ENCODE results near the gene MTMR6. TPM values are rescaled to one million over a fixed set of nuclear protein-coding genes. Genes with fewer than 3 reads are reported as not detected.
A peak's percentile ranks its signal among the peaks of the same experiment; 100 is the strongest.

Gene MTMR6
- total and polyA plus RNA-seq, 5 donors: 7.5 to 17.3 (median 17.0) TPM

- H3K9me3 ChIP-seq (ENCODE audit: control insufficient read depth, low read length): no peaks in the 10 kb centered on the region
- H3K27ac ChIP-seq (ENCODE audit: low read length): no peak overlapping the region
- 81% methylated on average over 3 of the region's 3 CpGs for WGBS
- H3K4me1 ChIP-seq (ENCODE audit: control insufficient read depth, insufficient read depth, low read length): no peaks in the 10 kb centered on the region
- DNase-seq: no peak
- intact Hi-C loops (cut with DNase I): no loop called here
- H3K4me3 ChIP-seq (ENCODE audit: low read length): no peak overlapping the region
- no peaks in the 10 kb centered on the region for H3K27me3 ChIP-seq (ENCODE audit: control insufficient read depth, insufficient read depth)
- no peak for ATAC-seq
Measured at GRCh38 chr13:25242956-25243355, 44.3 kb downstream of the MTMR6 start.

- Histone ChIP-seq H3K4me3 (ENCODE audit: low read length) (no peak overlapping the region), H3K4me1 (ENCODE audit: control insufficient read depth, insufficient read depth, low read length) (no peaks in the 10 kb centered on the region), H3K27ac (ENCODE audit: low read length) (no peak overlapping the region), H3K27me3 (ENCODE audit: control insufficient read depth, insufficient read depth) (no peaks in the 10 kb centered on the region), H3K9me3 (ENCODE audit: control insufficient read depth, low read length) (no peaks in the 10 kb centered on the region)
- intact Hi-C loops (cut with DNase I): no loop called here
- DNase-seq: no peak
- WGBS: 0% methylated on average over 1 of the region's 1 CpG
- ATAC-seq: no peak
Measured at GRCh38 chr13:25241007-25241406, 46.3 kb downstream of the MTMR6 start.

GRCh38 chr13:25237083-25237482 lies 50.2 kb downstream of the MTMR6 start:
- no peaks in the 10 kb centered on the region for H3K9me3 ChIP-seq (ENCODE audit: control insufficient read depth, low read length)
- H3K27me3 ChIP-seq (ENCODE audit: control insufficient read depth, insufficient read depth): no peaks in the 10 kb centered on the region
- intact Hi-C loops (cut with DNase I): no loop called here
- ATAC-seq (no peak), DNase-seq (no peak)
- no peak overlapping the region for H3K27ac ChIP-seq (ENCODE audit: low read length)
- H3K4me1 ChIP-seq (ENCODE audit: control insufficient read depth, insufficient read depth, low read length): no peaks in the 10 kb centered on the region
- WGBS: 44% methylated on average over 2 of the region's 2 CpGs
- no peak overlapping the region for H3K4me3 ChIP-seq (ENCODE audit: low read length)

- no peaks in the 10 kb centered on the region for H3K4me1 ChIP-seq (ENCODE audit: control insufficient read depth, insufficient read depth, low read length)
- intact Hi-C loops (cut with DNase I): no loop called here
- DNase-seq (no peak), ATAC-seq (no peak)
- H3K9me3 ChIP-seq (ENCODE audit: control insufficient read depth, low read length): no peaks in the 10 kb centered on the region
- H3K4me3 ChIP-seq (ENCODE audit: low read length): no peak overlapping the region
- H3K27me3 ChIP-seq (ENCODE audit: control insufficient read depth, insufficient read depth): no peaks in the 10 kb centered on the region
- no peak overlapping the region for H3K27ac ChIP-seq (ENCODE audit: low read length)
- 90% methylated on average over 1 of the region's 1 CpG for WGBS
Measured at GRCh38 chr13:25233861-25234260, 53.4 kb downstream of the MTMR6 start.

- no peak overlapping the region for H3K27ac ChIP-seq (ENCODE audit: low read length)
- no peak overlapping the region for H3K4me3 ChIP-seq (ENCODE audit: low read length)
- H3K9me3 ChIP-seq (ENCODE audit: control insufficient read depth, low read length): no peaks in the 10 kb centered on the region
- DNase-seq (no peak), ATAC-seq (peak; percentile 54 to 62)
- H3K27me3 ChIP-seq (ENCODE audit: control insufficient read depth, insufficient read depth): no peaks in the 10 kb centered on the region
- 20% methylated on average over 2 of the region's 2 CpGs for WGBS
- intact Hi-C loops (cut with DNase I): no loop called here
- no peaks in the 10 kb centered on the region for H3K4me1 ChIP-seq (ENCODE audit: control insufficient read depth, insufficient read depth, low read length)
Measured at GRCh38 chr13:25232937-25233515, 54.3 kb downstream of the MTMR6 start.

- WGBS: 42% methylated on average over 5 of the region's 5 CpGs
- Histone ChIP-seq H3K27me3 (ENCODE audit: control insufficient read depth, insufficient read depth) (no peaks in the 10 kb centered on the region), H3K4me3 (ENCODE audit: low read length) (no peak overlapping the region), H3K4me1 (ENCODE audit: control insufficient read depth, insufficient read depth, low read length) (no peaks in the 10 kb centered on the region), H3K27ac (ENCODE audit: low read length) (no peak overlapping the region), H3K9me3 (ENCODE audit: control insufficient read depth, low read length) (no peaks in the 10 kb centered on the region)
- DNase-seq (no peak), ATAC-seq (no peak)
- intact Hi-C loops (cut with DNase I): no loop called here
Measured at GRCh38 chr13:25231517-25231916, 55.8 kb downstream of the MTMR6 start.

- intact Hi-C loops (cut with DNase I): no loop called here
- WGBS: 88% methylated on average over 15 of the region's 15 CpGs
- Histone ChIP-seq H3K9me3 (ENCODE audit: control insufficient read depth, low read length) (no peaks in the 10 kb centered on the region), H3K4me1 (ENCODE audit: control insufficient read depth, insufficient read depth, low read length) (no peaks in the 10 kb centered on the region), H3K4me3 (ENCODE audit: low read length) (no peak overlapping the region), H3K27me3 (ENCODE audit: control insufficient read depth, insufficient read depth) (peaks cover 4% of the 10 kb centered on the region), H3K27ac (ENCODE audit: low read length) (no peak overlapping the region)
- ATAC-seq (no peak), DNase-seq (no peak)
Measured at GRCh38 chr13:25227690-25228089, 59.6 kb downstream of the MTMR6 start.

GRCh38 chr13:25225970-25226369 lies 61.3 kb downstream of the MTMR6 start:
- H3K27me3 ChIP-seq (ENCODE audit: control insufficient read depth, insufficient read depth): peaks cover 4% of the 10 kb centered on the region
- H3K4me3 ChIP-seq (ENCODE audit: low read length): no peak overlapping the region
- no peaks in the 10 kb centered on the region for H3K4me1 ChIP-seq (ENCODE audit: control insufficient read depth, insufficient read depth, low read length)
- intact Hi-C loops (cut with DNase I): no loop called here
- ATAC-seq (no peak), DNase-seq (no peak)
- 95% methylated on average over 4 of the region's 4 CpGs for WGBS
- H3K27ac ChIP-seq (ENCODE audit: low read length): no peak overlapping the region
- H3K9me3 ChIP-seq (ENCODE audit: control insufficient read depth, low read length): no peaks in the 10 kb centered on the region

- H3K27me3 ChIP-seq (ENCODE audit: control insufficient read depth, insufficient read depth): peaks cover 4% of the 10 kb centered on the region
- ATAC-seq (no peak), DNase-seq (no peak)
- H3K27ac ChIP-seq (ENCODE audit: low read length): no peak overlapping the region
- no peaks in the 10 kb centered on the region for H3K9me3 ChIP-seq (ENCODE audit: control insufficient read depth, low read length)
- intact Hi-C loops (cut with DNase I): no loop called here
- WGBS: 92% methylated on average over 9 of the region's 9 CpGs
- H3K4me3 ChIP-seq (ENCODE audit: low read length): no peak overlapping the region
- no peaks in the 10 kb centered on the region for H3K4me1 ChIP-seq (ENCODE audit: control insufficient read depth, insufficient read depth, low read length)
Measured at GRCh38 chr13:25224151-25224550, 63.1 kb downstream of the MTMR6 start.

GRCh38 chr13:25222740-25223139 lies 64.5 kb downstream of the MTMR6 start:
- DNase-seq (no peak), ATAC-seq (no peak)
- peaks cover 4% of the 10 kb centered on the region for H3K27me3 ChIP-seq (ENCODE audit: control insufficient read depth, insufficient read depth)
- no peaks in the 10 kb centered on the region for H3K4me1 ChIP-seq (ENCODE audit: control insufficient read depth, insufficient read depth, low read length)
- 81% methylated on average over 9 of the region's 9 CpGs for WGBS
- intact Hi-C loops (cut with DNase I): no loop called here
- no peak overlapping the region for H3K27ac ChIP-seq (ENCODE audit: low read length)
- H3K4me3 ChIP-seq (ENCODE audit: low read length): no peak overlapping the region
- no peaks in the 10 kb centered on the region for H3K9me3 ChIP-seq (ENCODE audit: control insufficient read depth, low read length)

GRCh38 chr13:25218019-25218418 lies 69.3 kb downstream of the MTMR6 start:
- 79% methylated on average over 5 of the region's 5 CpGs for WGBS
- DNase-seq (no peak), ATAC-seq (no peak)
- H3K27me3 ChIP-seq (ENCODE audit: control insufficient read depth, insufficient read depth): no peaks in the 10 kb centered on the region
- intact Hi-C loops (cut with DNase I): no loop called here
- H3K4me3 ChIP-seq (ENCODE audit: low read length): no peak overlapping the region
- no peaks in the 10 kb centered on the region for H3K4me1 ChIP-seq (ENCODE audit: control insufficient read depth, insufficient read depth, low read length)
- H3K27ac ChIP-seq (ENCODE audit: low read length): no peak overlapping the region
- no peaks in the 10 kb centered on the region for H3K9me3 ChIP-seq (ENCODE audit: control insufficient read depth, low read length)
